HL-60/S4 treated with phorbol 12-myristate 13-acetate at 8.2 ng/mL for 4 days and 3 days (cell line): Measurements from ENCODE around the gene PRR11.
"Not testable (repeated sequence)": the region's sequence is repeated elsewhere in the genome, so short reads cannot be mapped to it uniquely, and the experiment has no call there.

Source experiments
- in situ Hi-C: fragments of 300-500 bp; cut with MboI; formaldehyde crosslinking; loops from 2 replicates; pipeline ENCODE4 v1.15.0; 2022; ENCODE audit warnings: low sequenced_read_pairs

The PRR11 gene

GRCh38 chr17:59151591-59151990, 4.0 kb upstream of the PRR11 start:
- in situ Hi-C loops, result no loop called here

- in situ Hi-C loops, result no loop called here
Measured at GRCh38 chr17:59152925-59153324, 2.6 kb upstream of the PRR11 start.

GRCh38 chr17:59154292-59154720, 1.2 kb upstream of the PRR11 start:
- in situ Hi-C loops, result no loop called here

- in situ Hi-C loops, result no loop called here
Measured at GRCh38 chr17:59154721-59155438, 666 bp upstream of the PRR11 start, which contains the start of gene SKA2. TSS of gene SKA2 (minus strand) at chr17:59155186. CDS start at chr17:59155163, 23 bp downstream.

- in situ Hi-C loops, result no loop called here
Measured at GRCh38 chr17:59160157-59161025, 4.8 kb downstream of the PRR11 start.

- in situ Hi-C loops, result no loop called here
Measured at GRCh38 chr17:59161477-59161876, 5.9 kb downstream of the PRR11 start.

- in situ Hi-C loops, result no loop called here
Measured at GRCh38 chr17:59165933-59166342, 10.4 kb downstream of the PRR11 start.

GRCh38 chr17:59167571-59168001, 12.0 kb downstream of the PRR11 start:
- in situ Hi-C loops, result no loop called here

- in situ Hi-C loops, result no loop called here
Measured at GRCh38 chr17:59172436-59173004, 17.0 kb downstream of the PRR11 start.

- in situ Hi-C loops, result no loop called here
Measured at GRCh38 chr17:59174671-59175070, 19.1 kb downstream of the PRR11 start.

GRCh38 chr17:59175076-59175475, 19.5 kb downstream of the PRR11 start:
- in situ Hi-C loops, result no loop called here

- in situ Hi-C loops, result no loop called here
Measured at GRCh38 chr17:59178266-59178985, 22.9 kb downstream of the PRR11 start.

- in situ Hi-C loops, result not testable (repeated sequence)
Measured at GRCh38 chr17:59179601-59180000, 24.1 kb downstream of the PRR11 start.

GRCh38 chr17:59180626-59181025, 25.1 kb downstream of the PRR11 start:
- in situ Hi-C loops, result no loop called here

- in situ Hi-C loops, result no loop called here
Measured at GRCh38 chr17:59181481-59181880, 25.9 kb downstream of the PRR11 start.

GRCh38 chr17:59185997-59186396, 30.5 kb downstream of the PRR11 start:
- in situ Hi-C loops, result no loop called here

- in situ Hi-C loops, result no loop called here
Measured at GRCh38 chr17:59186850-59187249, 31.3 kb downstream of the PRR11 start.

- in situ Hi-C loops, result no loop called here
Measured at GRCh38 chr17:59190806-59191205, 35.3 kb downstream of the PRR11 start.

GRCh38 chr17:59193336-59193862, 37.9 kb downstream of the PRR11 start:
- in situ Hi-C loops, result no loop called here

- in situ Hi-C loops, result no loop called here
Measured at GRCh38 chr17:59199398-59199797, 43.9 kb downstream of the PRR11 start.

- in situ Hi-C loops, result no loop called here
Measured at GRCh38 chr17:59202320-59202719, 46.8 kb downstream of the PRR11 start.
